HG02610 (cell line): ENCODE data around the gene LHX4.

Experiments used
- ATAC-seq: cut with Tn5 transposase; IDR thresholded peaks from one replicate; pipeline ENCODE4 v1.9.1; 2021; ENCODE audit warnings: mild to moderate bottlenecking, moderate library complexity; ENCODE audit not compliant: unreplicated experiment

The LHX4 gene

DNA sequence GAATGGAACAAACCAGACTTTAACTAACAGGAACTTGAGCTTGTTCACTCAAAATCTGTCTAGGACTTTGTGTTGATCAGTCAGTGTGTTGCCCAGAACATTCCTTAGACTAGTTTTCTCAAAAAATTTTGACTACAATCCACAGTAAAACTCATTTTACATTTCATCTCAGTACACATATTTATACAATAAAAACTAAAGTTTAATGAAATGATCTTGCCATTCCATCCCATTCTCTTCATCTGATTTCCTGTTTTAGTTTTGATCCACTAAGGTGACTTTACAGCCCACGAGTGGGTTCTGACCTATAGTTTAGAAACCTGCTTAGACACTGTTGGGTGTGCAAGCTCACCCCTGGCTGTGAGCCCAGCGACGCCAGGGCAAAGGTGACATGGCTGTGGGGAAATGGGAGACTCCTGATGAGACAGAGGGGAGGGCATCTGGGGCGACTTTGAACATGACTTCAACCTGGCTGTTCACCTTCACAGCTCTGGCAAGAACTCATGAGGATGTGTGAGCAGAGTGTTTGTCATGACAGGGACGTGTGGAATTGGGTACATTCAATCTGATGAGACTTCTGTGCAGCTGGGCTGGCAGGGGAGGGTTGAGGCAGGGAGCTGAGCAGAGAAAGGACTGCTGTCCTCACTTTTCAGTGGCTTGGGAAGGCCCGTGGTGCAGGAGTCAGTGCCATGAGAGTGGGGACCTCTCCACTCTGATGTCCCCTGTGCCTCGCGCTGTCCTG, 40.6 kb downstream of the LHX4 start:
- ATAC-seq, result no peak

DNA sequence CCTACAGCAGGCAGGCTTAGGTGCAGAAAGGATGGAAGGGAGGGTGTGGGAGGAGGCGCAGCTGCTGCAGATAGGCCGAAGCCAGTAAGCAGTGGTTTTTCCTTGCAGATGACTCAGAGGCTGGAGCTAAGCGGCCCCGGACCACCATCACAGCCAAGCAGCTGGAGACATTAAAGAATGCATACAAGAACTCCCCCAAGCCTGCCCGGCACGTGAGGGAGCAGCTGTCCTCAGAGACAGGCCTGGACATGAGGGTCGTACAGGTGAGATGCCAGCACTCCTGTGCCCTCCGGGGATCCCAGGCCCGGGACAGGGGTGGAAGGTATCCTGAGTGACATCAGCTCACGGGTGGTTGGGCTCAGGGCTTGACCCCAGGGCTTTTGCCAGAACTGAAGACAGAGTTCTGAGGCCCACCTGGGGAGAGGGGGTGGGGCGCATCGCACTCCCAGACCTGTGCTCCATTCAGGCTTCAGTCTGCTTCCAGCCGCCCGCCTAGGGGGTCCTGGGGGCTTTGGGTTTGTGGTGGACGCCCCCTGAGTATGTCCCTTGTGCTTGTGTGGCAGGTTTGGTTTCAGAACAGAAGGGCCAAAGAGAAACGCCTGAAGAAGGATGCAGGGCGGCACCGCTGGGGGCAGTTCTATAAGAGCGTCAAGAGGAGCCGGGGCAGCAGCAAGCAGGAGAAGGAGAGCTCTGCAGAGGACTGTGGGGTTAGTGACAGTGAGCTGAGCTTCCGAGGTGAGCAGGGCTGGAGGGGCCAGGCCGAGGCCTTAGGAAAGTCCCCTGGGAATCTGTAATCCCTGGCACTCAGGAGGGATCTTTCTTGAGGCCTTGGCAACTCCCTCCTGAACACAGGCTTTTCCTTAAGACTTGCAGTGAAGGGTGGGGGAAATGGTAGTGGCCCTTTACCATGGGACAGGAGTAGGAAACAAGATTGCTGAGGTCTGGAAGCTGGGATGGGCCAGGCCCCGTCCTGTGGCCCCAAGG, 41.5 kb downstream of the LHX4 start:
- no peak for ATAC-seq

DNA sequence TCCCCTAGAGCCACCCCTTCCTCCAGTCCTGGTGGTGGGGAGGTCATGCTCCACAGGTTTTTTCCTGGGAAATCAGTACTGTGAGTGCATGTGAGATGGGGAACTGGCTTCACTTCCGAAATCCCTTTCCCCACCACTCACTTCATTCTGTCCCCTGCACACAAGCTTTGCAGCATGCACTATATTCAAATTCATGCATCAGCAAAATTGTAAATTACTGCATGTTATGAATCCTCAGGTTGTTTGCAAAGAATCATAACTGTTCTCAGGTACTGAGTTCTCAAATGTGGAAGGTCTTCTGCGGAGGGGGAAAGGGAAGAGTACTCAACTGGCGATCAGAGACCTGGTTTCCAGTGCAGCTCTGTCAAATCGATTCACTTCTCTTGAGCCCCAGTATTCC, 42.3 kb downstream of the LHX4 start:
- no peak for ATAC-seq

DNA sequence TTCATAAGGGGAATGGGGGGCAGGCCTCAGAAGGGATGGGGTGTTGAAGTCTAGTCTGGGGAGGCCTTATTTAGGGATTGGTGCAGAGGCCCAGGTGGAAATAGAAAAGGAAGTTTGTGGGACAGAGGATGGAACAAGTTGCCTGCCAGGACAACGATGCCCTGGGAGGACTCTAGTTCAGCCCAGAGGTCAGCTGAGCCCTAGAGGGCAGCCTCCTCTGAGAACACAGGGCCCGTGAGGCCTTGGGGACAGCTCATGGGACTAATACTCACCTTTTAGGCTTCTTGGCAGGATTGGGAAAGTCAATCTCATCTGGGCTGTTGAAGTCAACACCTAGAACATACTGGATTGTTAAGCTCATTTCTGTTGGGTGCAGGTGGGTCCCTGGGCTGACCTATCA, 43.0 kb downstream of the LHX4 start:
- no peak for ATAC-seq

DNA sequence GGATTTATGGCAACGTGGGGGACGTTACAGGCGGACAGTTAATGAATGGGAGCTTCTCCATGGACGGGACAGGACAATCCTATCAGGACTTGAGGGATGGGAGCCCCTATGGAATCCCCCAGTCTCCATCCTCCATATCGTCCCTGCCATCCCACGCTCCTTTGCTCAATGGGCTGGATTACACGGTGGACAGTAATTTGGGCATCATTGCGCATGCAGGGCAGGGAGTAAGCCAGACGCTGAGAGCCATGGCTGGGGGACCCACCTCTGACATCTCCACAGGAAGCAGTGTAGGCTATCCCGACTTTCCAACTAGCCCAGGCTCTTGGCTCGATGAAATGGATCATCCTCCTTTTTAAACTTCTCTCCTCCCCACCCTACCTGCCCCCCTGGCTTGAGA, 44.2 kb downstream of the LHX4 start:
- no peak for ATAC-seq

DNA sequence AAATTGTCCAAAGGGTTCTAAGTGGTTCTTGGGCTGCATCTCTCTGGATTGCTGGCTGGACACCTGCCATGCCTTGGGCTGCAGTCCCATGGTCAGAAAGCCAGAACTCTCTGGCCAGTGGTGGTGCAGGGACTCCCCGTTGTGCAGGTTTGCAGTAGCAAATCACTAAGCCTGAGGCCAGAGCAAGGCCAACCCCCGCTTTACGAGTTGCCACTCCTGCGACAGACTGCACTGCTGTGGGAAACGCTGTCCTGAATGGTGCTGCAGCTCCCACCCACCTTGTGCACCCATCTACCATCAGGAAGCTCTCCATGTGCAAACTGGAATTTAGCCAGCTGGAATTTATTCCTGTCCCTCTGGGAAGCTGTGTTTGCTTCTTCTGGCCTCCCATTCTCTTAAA, 45.7 kb downstream of the LHX4 start:
- no peak for ATAC-seq

DNA sequence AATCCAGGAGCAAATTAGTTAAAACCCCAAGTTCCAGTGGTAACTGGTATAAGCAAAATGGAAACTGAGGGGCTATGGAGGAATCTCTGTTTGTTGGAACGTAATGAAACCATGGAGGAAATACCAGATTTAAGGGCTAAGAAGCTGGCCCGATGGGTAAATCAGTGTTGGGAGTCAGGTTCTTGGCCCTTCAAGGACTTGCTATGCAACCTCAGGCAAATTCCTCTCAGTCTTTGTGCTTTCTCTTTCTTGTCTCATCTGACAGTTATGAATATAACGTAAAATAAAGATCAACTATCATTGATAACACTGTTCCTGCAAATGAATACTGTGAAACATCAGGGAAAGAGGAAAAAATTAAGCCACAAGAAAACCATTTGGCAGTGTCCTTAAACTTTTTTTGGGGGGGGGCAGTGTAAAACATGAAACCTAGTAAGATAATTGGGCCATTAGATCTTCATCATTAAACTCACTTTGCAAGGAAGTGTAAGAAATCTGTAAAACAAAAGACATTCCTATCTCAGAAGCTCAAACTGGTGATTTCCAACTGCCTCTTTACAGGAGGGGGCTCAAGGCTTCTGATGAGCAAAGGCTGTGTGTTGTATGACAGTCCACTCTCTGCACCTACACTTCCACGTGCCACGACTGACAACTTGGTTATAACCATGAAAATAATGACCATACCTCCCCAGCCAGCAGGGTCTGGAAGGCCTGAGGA, 47.6 kb downstream of the LHX4 start:
- ATAC-seq, result no peak

DNA sequence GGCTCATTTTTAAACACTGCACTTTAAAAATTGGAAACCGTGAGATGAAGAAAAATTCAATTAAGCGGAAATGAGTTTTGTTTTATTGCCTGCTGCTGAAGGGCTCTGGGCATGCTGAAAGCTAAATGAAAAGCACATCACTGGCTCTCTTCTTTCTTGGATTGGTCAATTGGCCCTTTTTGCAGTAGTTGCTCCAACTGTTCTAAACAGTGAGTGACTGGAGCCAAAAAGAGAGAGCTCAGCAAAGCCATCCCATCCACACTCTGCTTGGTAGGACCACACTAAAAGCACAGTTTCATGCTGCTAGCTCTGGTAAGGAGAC, 48.1 kb downstream of the LHX4 start:
- no peak for ATAC-seq

DNA sequence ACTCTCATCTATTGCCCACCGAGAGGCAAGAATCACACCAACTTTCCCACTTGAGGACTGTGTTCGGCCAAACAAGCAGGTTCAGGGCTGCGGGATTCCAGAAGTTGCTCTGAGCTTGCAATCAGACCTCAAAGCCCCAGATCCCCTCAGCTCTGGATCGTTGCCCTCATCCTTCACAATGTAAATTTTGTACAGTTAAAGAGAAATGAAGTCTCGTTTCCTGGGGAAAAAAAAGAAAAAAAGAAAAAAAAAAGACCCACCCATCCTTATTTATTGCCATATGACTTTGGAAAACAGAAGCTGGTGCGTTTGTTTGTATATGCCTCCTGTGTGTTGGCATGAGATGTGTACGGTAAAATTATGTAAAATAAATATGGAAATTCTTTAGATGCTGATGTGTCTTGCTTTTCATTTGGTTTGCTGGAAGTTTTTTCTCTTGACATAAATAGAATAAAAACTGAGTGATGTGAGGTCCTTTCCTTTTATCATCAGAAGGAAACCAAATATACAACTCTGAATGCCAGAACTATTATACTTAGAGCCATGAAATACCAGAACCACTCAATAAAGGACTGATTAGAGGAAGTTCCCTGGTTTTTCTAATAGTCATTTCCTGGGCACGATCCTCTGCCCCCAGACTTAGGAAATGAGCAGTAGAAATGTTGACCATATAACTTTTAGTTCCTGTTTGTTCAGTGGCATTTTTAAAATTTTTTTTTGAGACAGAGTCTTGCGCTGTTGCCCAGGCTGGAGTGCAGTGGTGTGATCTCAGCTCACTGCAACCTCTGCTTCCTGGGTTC, 48.7 kb downstream of the LHX4 start:
- ATAC-seq, result no peak

DNA sequence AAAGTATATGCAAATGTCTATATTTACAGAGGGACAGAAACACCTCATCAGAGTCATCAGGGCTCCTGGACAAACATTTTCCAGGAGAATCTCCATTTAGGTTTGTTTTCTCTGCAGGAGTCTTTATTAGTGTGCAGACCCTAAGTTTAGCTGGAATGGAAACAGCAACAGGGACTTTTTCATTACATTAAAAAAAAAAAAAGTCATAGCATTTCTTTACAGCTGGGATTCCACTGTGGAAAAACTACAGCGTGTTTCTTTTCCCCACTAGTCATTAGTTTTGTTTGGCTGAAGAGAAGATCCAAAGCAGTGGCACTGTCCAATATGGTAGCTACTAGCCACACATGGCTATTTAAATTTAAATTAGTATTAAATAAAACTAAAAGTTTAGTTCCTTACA, 49.6 kb downstream of the LHX4 start:
- no peak for ATAC-seq

DNA sequence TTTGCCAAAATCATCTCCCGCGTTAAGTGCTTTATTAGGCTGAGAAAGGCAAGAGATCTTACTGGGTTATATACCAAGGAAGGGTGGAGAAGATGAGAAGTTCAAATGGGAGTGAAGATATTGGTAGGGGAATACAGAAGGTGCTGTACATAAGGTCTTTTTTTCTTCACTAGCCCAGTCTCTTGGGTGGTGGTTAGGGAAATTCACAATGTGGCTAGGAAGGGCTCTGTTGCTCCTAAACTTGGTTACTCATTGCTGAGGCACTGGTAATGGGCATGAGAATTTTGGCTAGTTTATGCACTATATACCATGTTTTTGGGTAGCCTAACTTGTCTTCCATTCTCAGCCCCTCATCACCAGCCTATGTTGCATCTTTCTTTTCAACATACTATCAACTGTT, 50.6 kb downstream of the LHX4 start:
- ATAC-seq, result peak; percentile 77

DNA sequence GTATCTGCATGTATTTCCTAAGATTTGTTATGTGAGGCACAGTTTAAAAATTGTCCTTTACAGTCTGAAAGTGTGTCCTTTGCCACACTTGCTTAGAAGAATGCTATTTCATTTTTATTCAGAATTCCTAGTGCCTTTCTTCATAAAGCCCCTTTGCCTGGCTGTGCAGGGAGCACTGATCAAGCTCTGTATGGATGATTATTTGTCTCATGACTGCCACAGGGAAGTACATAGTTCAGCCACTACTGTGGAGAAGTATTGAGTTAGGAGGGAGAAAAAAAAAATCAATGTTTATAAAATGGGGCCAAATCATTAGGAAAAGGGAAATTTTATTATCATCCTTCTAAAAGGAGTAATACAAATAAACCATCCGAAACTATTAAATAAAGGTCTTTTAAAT, 51.4 kb downstream of the LHX4 start:
- ATAC-seq, result no peak

DNA sequence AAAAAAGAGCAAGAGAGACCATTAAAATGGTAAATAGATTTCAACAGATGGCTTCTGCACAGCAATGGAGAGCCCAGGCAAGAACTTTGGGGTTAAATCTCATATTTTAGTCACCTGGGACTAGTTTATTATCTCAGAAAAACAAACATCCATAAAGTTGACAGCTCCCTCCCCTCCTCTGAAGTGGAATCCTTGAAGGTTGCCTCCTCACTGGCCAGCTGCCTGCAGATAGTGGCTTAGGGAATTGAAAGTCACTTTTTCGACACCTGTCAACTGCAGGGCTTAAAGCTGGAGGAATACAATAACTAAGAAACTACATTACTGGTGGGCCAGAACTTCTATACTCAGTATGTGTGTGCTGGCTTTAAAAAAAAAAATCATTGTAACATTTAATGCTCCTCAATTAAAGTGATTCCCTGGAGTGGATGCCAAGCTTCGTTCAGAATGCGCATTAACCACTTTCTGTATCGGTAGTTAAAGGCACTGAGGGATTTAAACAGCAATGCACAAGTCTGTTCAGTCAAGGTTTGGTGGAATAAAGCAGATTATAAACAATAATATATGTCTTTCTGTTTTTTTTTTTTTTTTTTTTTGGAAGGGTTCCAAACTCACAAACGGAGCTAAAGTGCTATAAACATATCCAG, 52.5 kb downstream of the LHX4 start:
- ATAC-seq, result no peak

DNA sequence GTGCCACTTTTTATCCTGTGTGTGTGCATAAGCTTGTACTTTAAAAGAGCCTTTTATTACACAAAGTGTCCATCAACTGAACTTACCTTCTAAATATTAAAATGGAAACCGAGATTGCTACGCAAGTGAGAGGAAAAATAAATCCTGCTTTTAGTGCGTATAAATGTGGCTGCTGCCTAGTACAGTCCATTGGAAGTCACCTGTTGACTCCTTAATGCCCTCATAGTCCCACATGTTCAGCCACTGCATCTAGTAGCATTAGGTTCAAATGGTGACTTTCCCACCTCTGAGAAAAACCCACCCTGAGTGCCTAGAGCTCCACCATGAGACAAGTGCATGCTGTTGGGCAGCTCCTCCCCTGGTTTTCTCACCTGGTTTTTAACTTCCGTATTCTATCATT, 53.0 kb downstream of the LHX4 start:
- ATAC-seq, result no peak

DNA sequence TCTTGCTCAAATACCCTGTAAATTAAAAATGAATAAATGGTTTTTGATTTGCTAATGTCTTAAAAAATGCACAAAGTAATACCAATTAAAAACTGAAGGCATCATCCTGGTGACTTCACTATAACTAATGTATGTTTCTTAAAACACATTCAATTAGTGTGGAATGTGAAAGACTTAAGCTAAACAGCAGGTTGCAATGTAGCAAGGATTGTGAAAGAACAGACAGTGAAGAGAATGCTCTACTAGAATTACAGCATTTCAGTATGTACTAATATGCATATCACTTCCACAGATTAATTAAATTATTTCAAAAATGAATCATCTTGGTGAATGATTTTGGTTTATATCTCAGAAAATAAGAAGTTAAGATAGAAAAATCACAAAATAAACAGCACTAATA, 56.4 kb downstream of the LHX4 start:
- no peak for ATAC-seq

DNA sequence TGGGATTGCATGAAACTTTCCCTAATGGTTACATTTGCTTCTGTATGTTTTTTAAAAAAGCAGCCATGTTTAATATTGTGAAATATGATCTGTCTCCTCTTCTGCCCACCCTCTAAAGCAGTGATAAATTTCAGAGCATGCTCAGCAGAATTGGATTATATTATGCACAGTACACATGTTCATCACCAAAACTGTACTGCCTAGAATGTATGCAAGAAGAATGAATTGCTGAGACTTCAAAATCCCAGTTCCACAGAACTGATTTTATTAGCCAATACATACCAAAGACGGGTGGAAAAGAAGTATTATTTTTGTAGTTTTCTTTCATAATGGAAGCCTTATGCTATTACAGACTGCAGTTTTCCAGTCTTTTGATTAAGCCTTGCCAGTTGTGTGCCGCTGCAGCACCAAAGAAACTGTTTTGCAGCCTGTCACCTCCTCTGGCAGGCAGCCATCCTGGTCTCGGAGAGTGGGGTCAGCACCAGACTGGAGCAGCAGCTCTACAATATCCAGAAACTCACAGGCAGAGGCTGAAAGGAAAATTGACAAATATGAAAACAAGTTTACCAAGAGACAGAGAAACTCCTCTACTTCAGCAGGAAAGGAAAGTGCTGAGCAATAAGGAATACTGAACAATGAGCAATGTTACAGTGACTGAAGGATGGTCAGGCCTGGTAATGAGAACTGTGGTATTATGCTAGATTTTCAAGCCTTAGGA, 58.1 kb downstream of the LHX4 start:
- no peak for ATAC-seq

DNA sequence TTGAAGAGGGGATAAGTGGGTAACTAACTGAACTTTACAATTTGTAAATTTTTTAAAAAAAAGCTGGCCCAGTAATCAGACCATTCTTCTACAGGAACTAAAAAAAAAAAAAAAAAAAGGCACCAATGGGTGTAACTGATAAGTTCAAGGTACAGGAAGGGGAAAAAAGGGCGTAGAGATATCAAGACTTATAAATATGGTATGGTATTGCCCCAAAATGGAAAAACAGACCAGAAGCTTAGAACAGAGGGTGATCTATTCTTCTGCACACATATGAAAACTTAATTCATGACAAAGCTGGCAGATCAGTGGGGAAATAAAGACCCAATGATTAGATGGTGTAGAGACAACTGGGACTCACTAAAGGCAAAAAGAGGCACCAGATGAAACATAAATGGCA, 58.9 kb downstream of the LHX4 start:
- ATAC-seq, result no peak

DNA sequence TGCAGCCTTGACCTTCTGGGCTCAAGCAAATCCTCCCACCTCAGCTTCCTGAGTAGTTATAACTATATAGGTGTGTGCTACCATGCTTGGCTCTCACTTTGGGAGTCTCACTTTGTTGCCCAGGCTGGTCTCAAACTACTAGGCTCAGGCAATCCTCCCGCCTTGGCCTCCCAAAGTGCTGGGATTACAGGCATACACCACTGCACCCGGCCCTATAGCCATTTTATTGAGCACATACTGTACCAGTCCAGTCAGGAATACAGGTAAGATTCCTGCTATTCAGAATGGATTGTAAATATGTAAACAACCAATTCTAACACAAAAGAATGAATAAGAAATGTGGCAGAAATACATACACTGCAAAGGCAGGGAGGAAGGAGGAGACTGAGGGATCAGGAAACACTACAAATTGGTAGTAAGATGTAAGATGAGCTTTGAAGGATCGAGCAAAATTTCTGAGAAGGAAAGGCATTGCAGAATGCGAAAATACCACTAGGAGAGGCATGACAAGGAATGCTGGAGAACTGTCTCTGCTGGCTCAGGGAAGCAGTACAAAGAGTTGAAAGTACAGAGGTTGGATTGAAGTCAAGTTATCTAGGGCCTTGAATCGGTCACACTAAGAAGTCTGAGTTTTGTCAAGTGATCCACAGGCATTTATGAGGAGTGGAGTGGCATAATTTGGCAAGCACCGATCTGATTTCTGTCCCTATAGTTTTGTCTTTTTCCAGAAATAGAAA, 60.4 kb downstream of the LHX4 start:
- ATAC-seq, result peak; percentile 11

DNA sequence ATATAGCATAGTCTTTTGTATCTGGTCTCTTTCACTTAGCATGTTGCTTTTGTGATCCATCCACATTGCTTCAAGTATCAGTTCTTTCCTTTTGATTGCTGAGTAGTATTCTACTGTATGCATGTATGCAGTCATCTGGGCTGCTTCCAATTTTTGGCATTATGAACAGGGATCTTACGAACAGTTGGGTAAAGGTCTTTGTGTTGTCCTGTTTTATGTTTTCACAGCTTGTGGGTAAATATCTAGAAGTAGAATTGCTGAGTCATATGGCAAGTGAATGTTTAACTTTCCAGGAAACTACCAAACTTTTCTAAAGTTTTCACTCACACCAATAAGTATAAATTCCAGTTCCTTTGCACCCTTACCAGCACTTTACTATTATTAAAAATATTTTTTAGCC, 60.9 kb downstream of the LHX4 start:
- ATAC-seq, result peak; percentile 66
